Keratinocyte (primary cell): ENCODE data around the gene MEP1A. TPM values are rescaled to one million over a fixed set of nuclear protein-coding genes. Genes with fewer than 3 reads are reported as not detected.
"Not testable (repeated sequence)": the region's sequence is repeated elsewhere in the genome, so short reads cannot be mapped to it uniquely, and the experiment has no call there.

Experiments
- DNase-seq: peaks from one replicate; pipeline ENCODE4 v3.0.0-alpha.2; 2011; ENCODE audit warnings: low read depth, missing footprints, low spot score
- FAIRE-seq: peaks from 2 replicates; lab custom pipeline; 2011; peaks lifted over from hg19 to GRCh38; lab: Jason Lieb, UNC
- H2AFZ ChIP-seq: 2 replicates; pipeline ENCODE4 v1.6.0; 2012; ENCODE audit warnings: low read length, control low read depth, inconsistent platforms; ENCODE audit not compliant: control insufficient read depth
- H3K27ac ChIP-seq: 2 replicates; pipeline ENCODE4 v1.5.1; 2011; ENCODE audit warnings: low read length; ENCODE audit not compliant: control insufficient read depth, insufficient read depth
- H3K27me3 ChIP-seq: 3 replicates; pipeline ENCODE4 v1.6.0; 2011; ENCODE audit warnings: low read length; ENCODE audit not compliant: control insufficient read depth, insufficient read depth; ENCODE audit errors: extremely low read depth
- H3K36me3 ChIP-seq, 2 experiments: 2 replicates in 1 of 2; 3 replicates in 1 of 2; pipeline ENCODE4 v1.5.1; 2011; ENCODE audit warnings: low read length in 2 of 2, mild to moderate bottlenecking in 1 of 2; ENCODE audit not compliant: control insufficient read depth in 2 of 2, insufficient read depth in 2 of 2; ENCODE audit errors: extremely low read depth in 1 of 2
- H3K4me1 ChIP-seq: 3 replicates; pipeline ENCODE4 v1.5.1; 2011; ENCODE audit warnings: low read length; ENCODE audit not compliant: control insufficient read depth, insufficient read depth; ENCODE audit errors: extremely low read depth
- H3K4me2 ChIP-seq: 3 replicates; pipeline ENCODE4 v1.6.0; 2011; ENCODE audit warnings: low read depth, low read length; ENCODE audit not compliant: control insufficient read depth, insufficient read depth; ENCODE audit errors: extremely low read depth
- H3K4me3 ChIP-seq, 3 experiments: fragments of 200-600 bp in 1 of 3; sonication (generic) in 1 of 3; 2 replicates in 2 of 3; 3 replicates in 1 of 3; pipeline ENCODE4 v1.5.1; 2011 to 2016; ENCODE audit warnings: low read length in 3 of 3, mild to moderate bottlenecking in 3 of 3, control low read depth in 2 of 3, inconsistent platforms in 1 of 3, low read depth in 1 of 3, mixed read lengths in 1 of 3, mixed run types in 1 of 3, moderate library complexity in 1 of 3; ENCODE audit not compliant: control insufficient read depth in 2 of 3, insufficient read depth in 2 of 3; ENCODE audit errors: extremely low read depth in 1 of 3
- H3K79me2 ChIP-seq: 2 replicates; pipeline ENCODE4 v1.6.0; 2012; ENCODE audit warnings: low read length; ENCODE audit not compliant: control insufficient read depth, insufficient read depth
- H3K9ac ChIP-seq: 3 replicates; pipeline ENCODE4 v1.6.0; 2011; ENCODE audit warnings: low read length; ENCODE audit not compliant: control insufficient read depth, insufficient read depth; ENCODE audit errors: extremely low read depth
- H3K9me1 ChIP-seq: 3 replicates; pipeline ENCODE4 v1.6.0; 2011; ENCODE audit warnings: low read length; ENCODE audit not compliant: control insufficient read depth, insufficient read depth; ENCODE audit errors: extremely low read depth
- H3K9me3 ChIP-seq: 2 replicates; pipeline ENCODE4 v1.5.1; 2012; ENCODE audit warnings: low read depth, low read length; ENCODE audit not compliant: control insufficient read depth
- H4K20me1 ChIP-seq: 3 replicates; pipeline ENCODE4 v1.6.0; 2011; ENCODE audit warnings: low read length; ENCODE audit not compliant: control insufficient read depth, insufficient read depth; ENCODE audit errors: extremely low read depth
- EZH2 ChIP-seq: IDR thresholded peaks from one replicate; pipeline ENCODE4 v1.6.1; 2012; ENCODE audit warnings: inconsistent platforms, mild to moderate bottlenecking, low read length, moderate library complexity
- dilution Hi-C: fragments of 300-500 bp; cut with MboI; formaldehyde crosslinking; loops from one replicate; pipeline ENCODE4 v1.7.0; 2020; ENCODE audit warnings: low sequenced_read_pairs; ENCODE audit not compliant: extremely low pct_ligation_motif_present
- polyA minus RNA-seq, 3 experiments: library from RNA; depleted of rRNA, polyadenylated mRNA; stranded (reverse); fragments of >200 nt; gene quantifications; 1 replicate in 1 of 3; 2 replicates in 1 of 3; 3 replicates in 1 of 3; pipeline ENCODE4 v1.2.3, GENCODE V29; 2011
- polyA plus RNA-seq, 5 experiments: library from polyadenylated mRNA; depleted of rRNA in 3 of 5; stranded (reverse) in 3 of 5; stranded (forward) in 1 of 5; unstranded in 1 of 5; fragments of >200 nt; gene quantifications; 1 replicate in 1 of 5; 2 replicates in 3 of 5; 3 replicates in 1 of 5; pipeline versions ENCODE4 v1.2.1 to v1.2.3, GENCODE V29; 2011 to 2012; ENCODE audit warnings: missing spikeins in 2 of 5, low read depth in 1 of 5, low replicate concordance in 1 of 5
- TF ChIP-seq, protein P1 (sequence below), 3 experiments: IDR thresholded peaks in 1 of 3; conservative IDR thresholded peaks in 1 of 3; optimal IDR thresholded peaks in 1 of 3; 2 replicates in 2 of 3; 3 replicates in 1 of 3; pipeline versions ENCODE3 to v1.5.1; 2011; ENCODE audit warnings: low read length in 3 of 3, mild to moderate bottlenecking in 3 of 3, moderate library complexity in 2 of 3, control low read depth in 1 of 3, inconsistent platforms in 1 of 3; ENCODE audit not compliant: insufficient read depth in 2 of 3; ENCODE audit errors: extremely low read depth in 1 of 3

MEP1A gene, protein sequence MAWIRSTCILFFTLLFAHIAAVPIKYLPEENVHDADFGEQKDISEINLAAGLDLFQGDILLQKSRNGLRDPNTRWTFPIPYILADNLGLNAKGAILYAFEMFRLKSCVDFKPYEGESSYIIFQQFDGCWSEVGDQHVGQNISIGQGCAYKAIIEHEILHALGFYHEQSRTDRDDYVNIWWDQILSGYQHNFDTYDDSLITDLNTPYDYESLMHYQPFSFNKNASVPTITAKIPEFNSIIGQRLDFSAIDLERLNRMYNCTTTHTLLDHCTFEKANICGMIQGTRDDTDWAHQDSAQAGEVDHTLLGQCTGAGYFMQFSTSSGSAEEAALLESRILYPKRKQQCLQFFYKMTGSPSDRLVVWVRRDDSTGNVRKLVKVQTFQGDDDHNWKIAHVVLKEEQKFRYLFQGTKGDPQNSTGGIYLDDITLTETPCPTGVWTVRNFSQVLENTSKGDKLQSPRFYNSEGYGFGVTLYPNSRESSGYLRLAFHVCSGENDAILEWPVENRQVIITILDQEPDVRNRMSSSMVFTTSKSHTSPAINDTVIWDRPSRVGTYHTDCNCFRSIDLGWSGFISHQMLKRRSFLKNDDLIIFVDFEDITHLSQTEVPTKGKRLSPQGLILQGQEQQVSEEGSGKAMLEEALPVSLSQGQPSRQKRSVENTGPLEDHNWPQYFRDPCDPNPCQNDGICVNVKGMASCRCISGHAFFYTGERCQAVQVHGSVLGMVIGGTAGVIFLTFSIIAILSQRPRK
- polyA plus RNA-seq (0.05 to 0.07 TPM (median 0.06 TPM) in 3 replicates), polyA minus RNA-seq (0.13 TPM in 1 of 3 replicates, not detected in the others)
- polyA plus RNA-seq (2011; ENCODE audit: low read depth): not detected
- 0.04 and 0.09 TPM in 2 replicates for polyA plus RNA-seq (2011; cell fraction: cytosol; rRNA removed)
- 0.04 and 0.08 TPM in 2 replicates for polyA plus RNA-seq (2011; cell fraction: nucleus; rRNA removed)
- 0.05 TPM in 1 of 2 replicates, not detected in the other for polyA plus RNA-seq (2012; ENCODE audit: low replicate concordance)
- not detected for polyA minus RNA-seq (2011; cell fraction: cytosol; rRNA and poly(A)+ RNA removed)
- not detected in 2 replicates for polyA minus RNA-seq (2011; cell fraction: nucleus; rRNA and poly(A)+ RNA removed)

DNA sequence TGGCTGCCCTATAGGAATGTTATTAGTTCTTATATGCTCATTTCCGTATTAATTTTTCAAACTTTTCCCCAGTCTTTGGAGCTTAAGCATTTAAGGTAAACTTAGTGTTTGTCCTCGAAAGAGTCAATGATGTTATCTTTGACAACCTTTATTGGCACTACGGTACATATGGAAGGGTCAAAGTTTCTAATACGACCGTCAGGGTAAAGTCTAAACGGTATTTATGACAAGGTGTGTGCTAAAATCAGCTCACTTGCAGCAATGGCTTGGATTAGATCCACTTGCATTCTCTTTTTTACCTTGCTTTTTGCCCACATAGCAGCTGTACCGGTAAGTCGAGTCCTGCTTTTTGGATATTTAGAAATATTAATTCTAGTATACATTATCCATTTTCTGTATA, at the start of gene MEP1A:
TSS of gene MEP1A (plus strand) at position 252 of the 400 bp plus-strand sequence. CDS start at position 262, 10 bp downstream.
- Histone ChIP-seq H3K27me3 (no peaks in the 10 kb centered on the region), H3K9me3 (no peaks in the 10 kb centered on the region), H2AFZ (no peak within 1 kb of the TSS), H3K4me3 (no peak within 1 kb of the TSS), H3K4me1 (peaks cover 4% of the 10 kb centered on the region), H3K27ac (no peak within 1 kb of the TSS), H3K9me1 (no peaks in the 10 kb centered on the region), H3K9ac (no peak within 1 kb of the TSS), H3K4me2 (no peak within 1 kb of the TSS), H3K36me3 (no peaks in the 10 kb centered on the region), H4K20me1 (no peaks in the 10 kb centered on the region), H3K79me2 (no peaks in the 10 kb centered on the region)
- DNase-seq (no peak), FAIRE-seq (no peak)
- dilution Hi-C loops: no loop called here
- no peak for TF ChIP-seq EZH2
- TF ChIP-seq, protein P1, sequence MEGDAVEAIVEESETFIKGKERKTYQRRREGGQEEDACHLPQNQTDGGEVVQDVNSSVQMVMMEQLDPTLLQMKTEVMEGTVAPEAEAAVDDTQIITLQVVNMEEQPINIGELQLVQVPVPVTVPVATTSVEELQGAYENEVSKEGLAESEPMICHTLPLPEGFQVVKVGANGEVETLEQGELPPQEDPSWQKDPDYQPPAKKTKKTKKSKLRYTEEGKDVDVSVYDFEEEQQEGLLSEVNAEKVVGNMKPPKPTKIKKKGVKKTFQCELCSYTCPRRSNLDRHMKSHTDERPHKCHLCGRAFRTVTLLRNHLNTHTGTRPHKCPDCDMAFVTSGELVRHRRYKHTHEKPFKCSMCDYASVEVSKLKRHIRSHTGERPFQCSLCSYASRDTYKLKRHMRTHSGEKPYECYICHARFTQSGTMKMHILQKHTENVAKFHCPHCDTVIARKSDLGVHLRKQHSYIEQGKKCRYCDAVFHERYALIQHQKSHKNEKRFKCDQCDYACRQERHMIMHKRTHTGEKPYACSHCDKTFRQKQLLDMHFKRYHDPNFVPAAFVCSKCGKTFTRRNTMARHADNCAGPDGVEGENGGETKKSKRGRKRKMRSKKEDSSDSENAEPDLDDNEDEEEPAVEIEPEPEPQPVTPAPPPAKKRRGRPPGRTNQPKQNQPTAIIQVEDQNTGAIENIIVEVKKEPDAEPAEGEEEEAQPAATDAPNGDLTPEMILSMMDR (optimal IDR thresholded peaks at IDR 0.05 in 1 of 3, IDR thresholded peaks at IDR 0.05 in 1 of 3, conservative IDR thresholded peaks at IDR 0.05 in 1 of 3; ENCODE audit: extremely low read depth in 1 of 3, insufficient read depth in 2 of 3, low read length in 3 of 3): no peak

DNA sequence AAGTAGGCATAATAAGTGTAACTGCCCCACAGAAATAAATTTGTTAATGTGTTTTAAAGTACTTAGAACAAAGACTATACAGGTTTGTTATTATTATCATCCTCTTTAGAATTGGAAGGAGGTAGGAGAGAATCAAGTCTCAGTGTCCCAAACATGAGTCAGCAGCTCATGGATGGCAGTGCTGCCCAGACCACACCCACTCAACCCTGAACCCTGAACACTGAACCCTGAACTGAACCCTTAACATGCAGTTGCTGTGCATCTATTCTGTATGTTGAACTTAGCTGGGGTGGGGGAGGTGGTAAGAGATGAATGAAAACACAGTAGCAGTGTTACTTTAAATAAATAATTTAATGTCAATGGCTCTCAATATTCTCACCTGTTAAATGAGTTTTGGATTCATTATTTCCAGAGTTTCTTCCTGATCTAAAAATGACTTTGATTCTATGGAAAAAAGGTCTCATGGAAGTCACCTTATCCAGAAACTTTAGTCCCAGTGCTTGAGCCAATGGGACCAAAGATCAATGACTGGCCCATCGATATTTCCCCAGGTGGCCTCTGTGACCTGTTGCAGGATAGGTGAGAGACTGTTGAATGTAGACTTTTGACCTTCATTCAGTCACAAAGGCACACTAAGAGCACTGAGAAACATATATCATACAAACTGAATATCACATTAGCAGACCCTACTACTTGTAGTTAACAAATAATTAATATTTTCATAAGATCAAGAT, 49.6 kb upstream of the MEP1A start:
- no peaks in the 10 kb centered on the region for H3K9me1 ChIP-seq
- H3K9ac ChIP-seq: no peak overlapping the region
- TF ChIP-seq EZH2: no peak
- TF ChIP-seq, protein P1 (optimal IDR thresholded peaks at IDR 0.05 in 1 of 3, IDR thresholded peaks at IDR 0.05 in 1 of 3, conservative IDR thresholded peaks at IDR 0.05 in 1 of 3; ENCODE audit: extremely low read depth in 1 of 3, insufficient read depth in 2 of 3, low read length in 3 of 3): no peak
- no peak for DNase-seq
- no peaks in the 10 kb centered on the region for H3K4me1 ChIP-seq
- H2AFZ ChIP-seq: no peak overlapping the region
- no peak overlapping the region for H3K4me3 ChIP-seq
- H3K4me2 ChIP-seq: no peak overlapping the region
- no peaks in the 10 kb centered on the region for H3K79me2 ChIP-seq
- no peak overlapping the region for H3K27ac ChIP-seq
- dilution Hi-C loops: no loop called here
- H4K20me1 ChIP-seq: no peaks in the 10 kb centered on the region
- no peaks in the 10 kb centered on the region for H3K36me3 ChIP-seq
- no peaks in the 10 kb centered on the region for H3K27me3 ChIP-seq
- no peaks in the 10 kb centered on the region for H3K9me3 ChIP-seq
- FAIRE-seq: no peak

DNA sequence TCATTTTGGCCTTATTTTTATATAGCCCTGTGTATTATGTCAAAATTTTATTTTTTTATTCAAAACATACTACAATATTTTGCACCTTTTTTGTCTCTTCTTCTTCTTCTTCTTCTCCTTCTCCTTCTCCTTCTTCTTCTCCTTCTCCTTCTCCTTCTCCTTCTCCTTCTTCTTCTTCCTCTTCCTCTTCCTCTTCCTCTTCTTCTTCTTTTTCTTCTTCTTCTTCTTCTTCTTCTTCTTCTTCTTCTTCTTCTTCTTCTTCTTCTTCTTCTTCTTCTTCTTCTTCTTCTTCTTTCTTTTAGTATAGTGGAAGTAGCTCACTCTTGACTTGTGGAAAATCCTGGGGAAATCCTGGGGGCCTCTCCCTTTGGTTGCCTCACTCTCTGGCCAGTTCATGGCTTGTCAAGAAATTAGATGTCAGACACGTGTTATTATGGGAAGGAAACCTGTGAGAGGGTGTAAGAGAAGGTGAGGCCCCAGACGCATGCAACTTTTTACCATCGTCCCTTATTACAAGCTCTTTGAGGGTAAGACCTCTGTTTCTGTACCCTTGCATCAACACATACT, 48.9 kb upstream of the MEP1A start:
- FAIRE-seq, H3K79me2 ChIP-seq, DNase-seq, H3K36me3 ChIP-seq, H4K20me1 ChIP-seq, H3K4me3 ChIP-seq, H3K9me3 ChIP-seq, H3K4me2 ChIP-seq, H3K9me1 ChIP-seq, H3K4me1 ChIP-seq, H3K27ac ChIP-seq, dilution Hi-C loops, H3K27me3 ChIP-seq, H3K9ac ChIP-seq, H2AFZ ChIP-seq: not testable (repeated sequence)
